Stimulated activated CD8-positive, alpha-beta memory T cell treated with anti-CD3 and anti-CD28 coated beads, Interleukin-4, amount 100 ng/mL, for 1 hour (primary cell): Measurements from ENCODE around the gene CYP1A2.
"Not testable (repeated sequence)": the region's sequence is repeated elsewhere in the genome, so short reads cannot be mapped to it uniquely, and the experiment has no call there.

Experiments used
- DNase-seq, 2 donors: peaks; one replicate each; pipeline ENCODE4 v3.0.0-alpha.2; 2020; ENCODE audit warnings: low read depth in 2 of 2, low spot score in 1 of 2

CYP1A2 gene

GRCh38 chr15:74738239-74738638, 10.4 kb upstream of the CYP1A2 start:
- DNase-seq: not testable (repeated sequence)

GRCh38 chr15:74742422-74742821, 6.2 kb upstream of the CYP1A2 start:
- no peak for DNase-seq

DNA sequence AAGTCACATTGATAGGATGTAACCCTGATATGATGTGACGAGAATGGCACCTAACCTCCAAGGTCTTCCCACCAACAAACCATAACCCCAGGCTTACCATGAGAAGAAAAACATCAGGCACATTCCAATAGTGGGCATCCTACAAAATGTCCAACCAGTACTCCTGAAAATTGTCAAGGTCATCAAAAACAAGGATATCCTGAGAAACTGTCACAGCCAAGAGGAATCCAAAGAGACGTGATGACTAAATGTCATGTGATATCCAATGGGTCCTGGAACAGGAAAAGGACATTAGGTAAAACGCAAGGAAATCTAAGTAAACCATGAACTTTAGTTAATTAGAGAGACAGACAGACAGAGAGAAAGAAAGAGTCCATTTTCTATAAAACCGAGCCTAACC, 2.3 kb upstream of the CYP1A2 start:
- DNase-seq: no peak

DNA sequence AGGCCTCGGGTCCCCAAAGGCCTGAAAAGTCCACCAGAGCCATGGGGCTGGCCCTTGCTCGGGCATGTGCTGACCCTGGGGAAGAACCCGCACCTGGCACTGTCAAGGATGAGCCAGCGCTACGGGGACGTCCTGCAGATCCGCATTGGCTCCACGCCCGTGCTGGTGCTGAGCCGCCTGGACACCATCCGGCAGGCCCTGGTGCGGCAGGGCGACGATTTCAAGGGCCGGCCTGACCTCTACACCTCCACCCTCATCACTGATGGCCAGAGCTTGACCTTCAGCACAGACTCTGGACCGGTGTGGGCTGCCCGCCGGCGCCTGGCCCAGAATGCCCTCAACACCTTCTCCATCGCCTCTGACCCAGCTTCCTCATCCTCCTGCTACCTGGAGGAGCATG, 1.2 kb downstream of the CYP1A2 start:
- no peak for DNase-seq

- no peak for DNase-seq
These were observed 2.1 kb downstream of the CYP1A2 start for GRCh38 chr15:74750751-74751150.

- no peak for DNase-seq
These were observed 3.4 kb downstream of the CYP1A2 start for GRCh38 chr15:74752011-74752410.

DNA sequence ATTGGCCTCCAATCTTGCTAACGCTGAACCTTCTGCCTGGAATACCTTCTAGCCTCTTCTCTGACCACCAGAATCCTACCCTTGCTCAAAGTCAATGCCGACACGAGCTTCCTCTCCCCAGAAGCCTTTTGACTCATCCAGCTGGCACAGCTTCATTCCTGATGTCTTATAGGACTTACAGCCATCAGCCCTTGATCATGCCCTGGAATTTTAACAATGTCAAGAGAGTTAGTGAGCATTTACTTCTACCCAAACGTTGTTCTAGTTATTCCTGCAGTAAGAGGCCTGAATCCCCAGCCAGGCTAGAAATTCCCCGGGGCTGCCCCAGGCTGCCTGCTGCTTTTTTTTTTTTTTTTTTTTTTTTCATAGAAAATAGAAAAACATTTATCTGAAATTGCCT, 3.9 kb downstream of the CYP1A2 start:
- no peak for DNase-seq

DNA sequence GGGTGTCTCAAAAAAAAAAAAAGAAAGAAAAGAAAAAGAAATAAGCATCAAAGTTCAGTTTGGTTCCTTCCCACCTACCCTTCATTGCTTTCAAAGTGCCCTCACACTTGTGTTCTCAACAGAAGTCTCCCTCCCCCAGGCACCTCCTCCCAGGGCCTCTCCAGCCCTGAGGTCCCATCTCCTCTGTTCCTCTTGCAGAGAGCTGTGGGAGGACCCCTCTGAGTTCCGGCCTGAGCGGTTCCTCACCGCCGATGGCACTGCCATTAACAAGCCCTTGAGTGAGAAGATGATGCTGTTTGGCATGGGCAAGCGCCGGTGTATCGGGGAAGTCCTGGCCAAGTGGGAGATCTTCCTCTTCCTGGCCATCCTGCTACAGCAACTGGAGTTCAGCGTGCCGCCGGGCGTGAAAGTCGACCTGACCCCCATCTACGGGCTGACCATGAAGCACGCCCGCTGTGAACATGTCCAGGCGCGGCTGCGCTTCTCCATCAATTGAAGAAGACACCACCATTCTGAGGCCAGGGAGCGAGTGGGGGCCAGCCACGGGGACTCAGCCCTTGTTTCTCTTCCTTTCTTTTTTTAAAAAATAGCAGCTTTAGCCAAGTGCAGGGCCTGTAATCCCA, 6.1 kb downstream of the CYP1A2 start:
- DNase-seq: no peak

DNA sequence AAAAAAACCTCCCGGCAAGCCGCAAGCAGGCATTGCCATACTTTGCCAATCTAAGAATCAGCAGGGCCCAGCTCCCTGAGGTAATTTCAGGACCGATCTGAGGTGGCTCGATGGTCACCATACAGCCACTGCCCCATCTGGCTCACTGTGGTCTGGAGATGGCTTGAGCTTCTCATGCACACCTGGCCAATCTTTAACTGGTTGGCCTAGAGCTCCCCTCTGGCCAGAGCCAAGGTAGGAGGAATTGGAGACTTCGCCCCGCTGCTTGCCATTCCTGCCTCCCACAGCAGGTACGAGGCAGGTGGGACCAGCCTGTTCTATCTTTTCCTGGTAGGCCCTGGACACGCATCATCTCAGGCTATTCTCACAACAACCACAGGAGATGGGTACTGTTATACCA, 10.1 kb downstream of the CYP1A2 start:
- DNase-seq: no peak

DNA sequence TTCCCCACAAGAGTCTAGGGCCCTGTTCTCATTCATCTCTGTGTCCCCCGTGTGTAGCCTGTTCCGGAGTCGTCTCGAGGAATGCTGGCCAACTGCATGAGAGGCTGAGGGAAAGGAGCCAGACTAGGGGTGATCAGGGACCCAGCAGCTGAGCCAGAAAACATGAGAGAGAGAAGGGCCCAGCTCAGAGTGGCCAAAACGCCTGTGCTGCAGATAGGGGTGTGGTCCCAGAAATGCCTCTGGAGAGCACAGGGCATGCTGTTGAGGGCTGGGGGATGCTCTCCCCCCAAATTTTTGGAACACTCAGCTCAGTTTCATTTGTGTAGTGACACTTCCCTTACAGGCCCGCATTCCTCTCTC, 14.1 kb downstream of the CYP1A2 start:
- DNase-seq: no peak

DNA sequence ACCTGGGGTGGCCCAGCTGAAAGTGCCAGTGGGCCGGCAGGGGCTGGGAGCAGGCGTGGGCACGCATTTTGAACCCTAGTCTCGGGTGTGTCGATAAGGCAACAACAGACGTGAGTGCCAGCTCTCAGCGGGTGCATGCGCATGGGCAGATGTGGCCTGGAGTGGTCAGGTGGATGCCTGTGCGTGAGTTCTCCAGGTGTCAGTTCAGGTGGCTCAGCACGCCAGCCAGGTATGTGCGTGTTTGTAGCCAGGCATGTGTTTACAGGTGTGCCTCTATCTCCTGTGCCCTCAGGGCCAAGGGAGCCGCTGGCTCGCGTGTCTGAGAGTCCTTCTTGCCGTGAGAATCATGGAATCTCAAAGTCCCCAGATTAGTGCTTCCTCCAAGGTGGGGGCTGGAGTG, 14.8 kb downstream of the CYP1A2 start:
- no peak for DNase-seq

DNA sequence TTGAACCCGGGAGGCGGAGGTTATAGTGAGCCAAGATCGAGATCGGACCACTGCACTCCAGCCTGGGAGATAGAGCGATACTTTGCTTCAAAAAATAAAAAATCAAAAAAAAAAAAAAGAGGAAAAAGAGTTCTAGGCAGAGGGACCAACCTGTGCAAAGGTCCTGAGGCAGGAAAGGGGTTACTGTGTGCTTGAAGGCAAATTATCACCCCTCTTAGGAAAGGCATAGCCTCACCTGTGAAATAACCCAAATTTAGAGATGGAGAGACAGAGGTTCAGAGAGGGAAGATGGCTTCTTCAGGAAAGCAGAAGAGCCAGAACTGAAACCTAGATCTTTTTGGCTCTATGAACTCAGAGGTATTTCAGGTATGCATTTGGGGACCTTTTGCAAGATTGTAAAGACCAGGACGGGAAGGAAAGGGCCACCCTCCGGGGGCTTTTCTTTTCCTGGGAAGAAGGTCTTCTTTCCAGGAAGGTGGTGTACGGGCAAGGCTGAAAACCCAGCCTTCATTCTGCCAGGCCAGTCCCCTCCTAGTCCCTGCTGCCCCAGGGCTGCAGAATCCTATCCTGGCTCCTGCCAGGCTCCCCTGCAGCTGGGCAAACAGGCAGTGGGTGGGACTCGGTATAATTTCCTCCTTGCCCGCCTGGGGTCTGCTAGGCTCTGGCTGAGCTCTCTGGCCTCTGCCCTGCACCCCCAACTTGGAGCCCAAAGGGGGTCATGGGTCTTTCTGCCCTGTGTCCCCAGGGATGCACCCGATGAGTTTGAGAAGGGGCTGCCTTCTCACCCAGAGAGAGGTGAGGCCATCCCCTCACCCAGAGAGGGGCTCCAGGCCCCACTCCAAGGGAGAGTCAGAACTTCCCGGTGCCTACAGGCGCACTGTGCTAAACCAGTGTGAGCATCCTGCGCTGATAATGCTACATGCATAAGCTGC, 18.8 kb downstream of the CYP1A2 start:
- no peak for DNase-seq

GRCh38 chr15:74768099-74768770, 19.6 kb downstream of the CYP1A2 start:
- no peak for DNase-seq

- no peak for DNase-seq
These were observed 20.2 kb downstream of the CYP1A2 start for GRCh38 chr15:74768771-74769342.

DNA sequence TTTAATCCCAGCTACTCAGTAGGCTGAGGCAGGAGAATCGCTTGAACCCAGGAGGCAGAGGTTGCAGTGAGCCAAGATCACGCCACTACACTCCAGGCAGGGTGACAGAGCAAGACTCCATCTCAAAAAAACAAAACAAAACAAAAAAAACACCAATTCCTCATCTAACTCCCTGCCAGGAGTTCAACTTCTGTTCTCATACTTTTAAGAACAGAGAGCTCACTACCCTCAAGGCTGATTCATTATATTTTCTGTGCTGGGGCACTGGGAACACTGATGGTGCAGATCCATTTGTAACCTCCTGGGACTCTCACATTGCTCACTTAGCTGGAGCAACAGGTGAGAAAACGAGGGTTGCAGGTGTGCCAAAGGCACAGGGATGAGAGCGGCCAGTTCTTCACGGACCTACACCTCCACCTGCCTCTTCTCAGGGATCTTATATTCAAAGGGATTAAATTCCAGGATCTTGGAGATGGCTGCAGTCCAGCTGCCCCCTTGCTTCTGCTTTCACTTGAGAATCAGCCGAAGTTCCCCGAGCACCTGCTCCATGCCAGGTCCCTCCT, 20.9 kb downstream of the CYP1A2 start:
- no peak for DNase-seq

DNA sequence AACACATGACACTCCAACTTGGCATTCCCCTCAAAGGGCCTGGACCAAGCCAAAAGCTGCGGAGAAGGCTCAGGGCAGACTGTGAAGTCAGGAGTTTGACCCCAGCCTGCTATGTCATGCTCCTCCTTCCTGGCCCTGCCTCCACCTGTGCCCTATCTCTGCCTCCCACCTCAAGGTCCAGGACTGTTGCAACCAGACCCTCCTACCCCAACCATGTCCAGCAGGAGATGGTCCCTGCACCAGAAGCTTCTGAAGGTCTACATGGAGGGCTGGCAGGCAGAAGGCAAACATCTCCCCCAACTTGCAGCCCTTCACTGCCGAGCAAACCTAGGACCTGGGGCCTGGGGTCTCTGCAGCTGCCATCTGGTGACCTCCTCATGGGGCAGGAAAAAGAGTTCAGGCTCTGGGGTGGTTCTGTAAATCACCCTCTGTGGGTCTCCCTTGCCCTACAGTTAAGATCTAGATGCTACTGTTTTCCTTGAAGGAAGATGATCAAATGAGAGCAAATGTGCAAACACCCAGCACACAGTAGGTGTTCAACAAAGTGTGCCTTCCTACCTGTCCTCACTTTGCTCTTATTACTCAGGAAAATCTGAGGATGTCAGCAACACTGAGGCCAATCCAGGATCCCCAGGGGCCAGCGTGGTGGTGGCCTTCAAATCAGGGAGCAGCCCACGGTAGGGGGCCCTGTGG, 21.7 kb downstream of the CYP1A2 start:
- DNase-seq: no peak

- no peak for DNase-seq
These were observed 24.7 kb downstream of the CYP1A2 start for GRCh38 chr15:74773329-74773728.

GRCh38 chr15:74773731-74774252, 25.1 kb downstream of the CYP1A2 start:
- DNase-seq: no peak

- DNase-seq: no peak
These were observed 26.5 kb downstream of the CYP1A2 start for GRCh38 chr15:74775132-74775562.

DNA sequence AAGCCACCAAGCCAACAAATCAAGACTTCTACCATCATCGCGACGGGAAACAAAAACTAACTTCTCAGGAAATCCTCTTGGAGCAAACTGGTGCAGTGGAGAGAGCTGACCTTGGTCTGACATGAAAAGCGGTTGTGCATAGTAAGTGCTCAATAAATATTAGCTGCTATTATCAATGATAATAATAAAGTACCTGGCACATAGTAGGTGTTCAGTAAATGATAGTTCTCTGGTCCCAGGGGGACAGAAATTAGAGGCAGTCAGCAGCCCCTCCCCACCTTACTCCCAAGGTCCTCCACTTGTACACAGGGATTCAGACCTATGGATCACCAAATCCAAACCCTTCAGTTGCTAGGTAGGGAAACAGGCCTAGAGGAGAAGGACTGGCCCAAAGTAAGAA, 27.2 kb downstream of the CYP1A2 start:
- no peak for DNase-seq
